Fibroblast of lung (primary cell): ENCODE data around the gene RPL37A. TPM values are rescaled to one million over a fixed set of nuclear protein-coding genes. Genes with fewer than 3 reads are reported as not detected.

Source experiments
- DNase-seq, 2 donors: peaks; one replicate each; pipeline versions ENCODE4 v3.0.0 to v3.0.0-alpha.2; 2010; ENCODE audit warnings: low read depth in 2 of 2
- H2AFZ ChIP-seq: 2 replicates; pipeline ENCODE4 v1.5.1; 2012; ENCODE audit warnings: low read length, control low read depth, inconsistent platforms
- H3K27ac ChIP-seq: 2 replicates; pipeline ENCODE4 v1.5.1; 2011; ENCODE audit warnings: low read length, control low read depth; ENCODE audit not compliant: insufficient read depth
- H3K27me3 ChIP-seq: 2 replicates; pipeline ENCODE4 v1.5.1; 2011; ENCODE audit warnings: mild to moderate bottlenecking, low read length; ENCODE audit not compliant: control insufficient read depth, insufficient read depth
- H3K36me3 ChIP-seq: 2 replicates; pipeline ENCODE4 v1.5.1; 2011; ENCODE audit warnings: low read length; ENCODE audit not compliant: control insufficient read depth, insufficient read depth
- H3K4me1 ChIP-seq: 2 replicates; pipeline ENCODE4 v1.5.1; 2011; ENCODE audit warnings: low read length; ENCODE audit not compliant: control insufficient read depth, insufficient read depth; ENCODE audit errors: extremely low read depth
- H3K4me2 ChIP-seq: 2 replicates; pipeline ENCODE4 v1.5.1; 2011; ENCODE audit warnings: low read length, control low read depth; ENCODE audit not compliant: insufficient read depth; ENCODE audit errors: extremely low read depth
- H3K4me3 ChIP-seq, 4 experiments: fragments of 200-600 bp in 1 of 4; sonication (generic) in 1 of 4; replicated peaks in 1 of 4; 2 replicates each; pipeline ENCODE4 v1.5.1; 2011 to 2016; ENCODE audit warnings: low read length in 4 of 4, low read depth in 3 of 4, mild to moderate bottlenecking in 3 of 4, control low read depth in 2 of 4, inconsistent platforms in 1 of 4, mixed read lengths in 1 of 4; ENCODE audit not compliant: insufficient read depth in 1 of 4; ENCODE audit errors: control extremely low read depth in 1 of 4
- H3K79me2 ChIP-seq: 2 replicates; pipeline ENCODE4 v1.5.1; 2012; ENCODE audit warnings: mild to moderate bottlenecking, low read length, inconsistent platforms; ENCODE audit not compliant: control insufficient read depth, insufficient read depth
- H3K9ac ChIP-seq: 2 replicates; pipeline ENCODE4 v1.5.1; 2011; ENCODE audit warnings: mild to moderate bottlenecking, low read length, control low read depth; ENCODE audit not compliant: insufficient read depth
- H3K9me3 ChIP-seq: 2 replicates; pipeline ENCODE4 v1.5.1; 2012; ENCODE audit warnings: low read depth, low read length; ENCODE audit not compliant: control insufficient read depth, insufficient read depth
- H4K20me1 ChIP-seq: 2 replicates; pipeline ENCODE4 v1.5.1; 2011; ENCODE audit warnings: low read length; ENCODE audit not compliant: control insufficient read depth, insufficient read depth; ENCODE audit errors: extremely low read depth
- CTCF ChIP-seq, 2 donors: IDR thresholded peaks in 1 of 2; conservative IDR thresholded peaks in 1 of 2; 1 replicate in 1 of 2; 2 replicates in 1 of 2; pipeline ENCODE4 v1.5.1; 2011 to 2012; ENCODE audit warnings: low read length in 2 of 2, control low read depth in 1 of 2, inconsistent platforms in 1 of 2, low read depth in 1 of 2, mild to moderate bottlenecking in 1 of 2
- EZH2 ChIP-seq: IDR thresholded peaks from 2 replicates; pipeline ENCODE4 v1.5.1; 2012; ENCODE audit warnings: low read length, control low read depth, mild to moderate bottlenecking; ENCODE audit errors: missing control alignments
- polyA plus RNA-seq, 2 donors: library from polyadenylated mRNA; depleted of rRNA in 1 of 2; stranded (reverse) in 1 of 2; unstranded in 1 of 2; fragments of >200 nt; gene quantifications; 2 replicates each; pipeline ENCODE4 v1.2.1, GENCODE V29; 2011 to 2012; ENCODE audit warnings: missing spikeins in 1 of 2
- total RNA-seq: library from RNA; depleted of rRNA; stranded (reverse); fragments of >200 nt; gene quantifications from 2 replicates; pipeline ENCODE4 v1.2.1, GENCODE V29; 2014

Gene RPL37A
- total and polyA plus RNA-seq, 2 donors (not counting 1 experiment from before 2014, with no cell fraction given): 1,688 to 3,233 TPM

GRCh38 chr2:216503697-216504375 is 5.2 kb downstream of the RPL37A start:
- no peak overlapping the region for H3K27ac ChIP-seq
- peaks cover 2% of the 10 kb centered on the region for H4K20me1 ChIP-seq
- no peaks in the 10 kb centered on the region for H3K9me3 ChIP-seq
- TF ChIP-seq EZH2 (no peak), CTCF (conservative IDR thresholded peaks at IDR 0.05 in 1 of 2, IDR thresholded peaks at IDR 0.05 in 1 of 2; ENCODE audit: low read depth in 1 of 2, low read length in 2 of 2) (no peak)
- H3K36me3 ChIP-seq: peaks cover 26% of the 10 kb centered on the region
- no peak overlapping the region for H3K4me3 ChIP-seq
- H3K79me2 ChIP-seq: peaks cover 37% of the 10 kb centered on the region
- H2AFZ ChIP-seq: no peak overlapping the region
- no peaks in the 10 kb centered on the region for H3K27me3 ChIP-seq
- no peak overlapping the region for H3K9ac ChIP-seq
- no peak for DNase-seq
- no peak overlapping the region for H3K4me2 ChIP-seq
- peaks cover 4% of the 10 kb centered on the region for H3K4me1 ChIP-seq

- TF ChIP-seq CTCF (conservative IDR thresholded peaks at IDR 0.05 in 1 of 2, IDR thresholded peaks at IDR 0.05 in 1 of 2; ENCODE audit: low read depth in 1 of 2, low read length in 2 of 2) (no peak), EZH2 (no peak)
- no peak for DNase-seq
- Histone ChIP-seq H3K9ac (no peak overlapping the region), H3K27ac (no peak overlapping the region), H4K20me1 (peaks cover 2% of the 10 kb centered on the region), H3K27me3 (no peaks in the 10 kb centered on the region), H2AFZ (no peak overlapping the region), H3K4me3 (no peak overlapping the region), H3K4me1 (peaks cover 4% of the 10 kb centered on the region), H3K36me3 (peaks cover 26% of the 10 kb centered on the region), H3K4me2 (no peak overlapping the region), H3K9me3 (no peaks in the 10 kb centered on the region), H3K79me2 (peaks cover 32% of the 10 kb centered on the region)
Observed at GRCh38 chr2:216504376-216504762, 5.7 kb downstream of the RPL37A start.

GRCh38 chr2:216505133-216506106 is 6.8 kb downstream of the RPL37A start:
- Histone ChIP-seq H3K4me2 (no peak overlapping the region), H3K79me2 (peaks cover 21% of the 10 kb centered on the region), H4K20me1 (no peaks in the 10 kb centered on the region), H3K9ac (no peak overlapping the region), H3K4me3 (no peak overlapping the region), H3K27me3 (no peaks in the 10 kb centered on the region), H3K36me3 (peaks cover 21% of the 10 kb centered on the region), H3K9me3 (no peaks in the 10 kb centered on the region), H2AFZ (no peak overlapping the region), H3K4me1 (no peaks in the 10 kb centered on the region), H3K27ac (no peak overlapping the region)
- DNase-seq: no peak
- no peak for TF ChIP-seq CTCF (conservative IDR thresholded peaks at IDR 0.05 in 1 of 2, IDR thresholded peaks at IDR 0.05 in 1 of 2; ENCODE audit: low read depth in 1 of 2, low read length in 2 of 2)
- no peak for TF ChIP-seq EZH2
